HG03571 (cell line): ENCODE results near the gene CEP95.
"Not testable (repeated sequence)": the region's sequence is repeated elsewhere in the genome, so short reads cannot be mapped to it uniquely, and the experiment has no call there.

Experiments used
- ATAC-seq: cut with Tn5 transposase; IDR thresholded peaks from one replicate; pipeline ENCODE4 v1.9.1; 2021; ENCODE audit not compliant: unreplicated experiment

The CEP95 gene

GRCh38 chr17:64565563-64565962, 58.8 kb downstream of the CEP95 start:
- ATAC-seq: no peak

GRCh38 chr17:64571746-64572145, 65.0 kb downstream of the CEP95 start:
- no peak for ATAC-seq

DNA sequence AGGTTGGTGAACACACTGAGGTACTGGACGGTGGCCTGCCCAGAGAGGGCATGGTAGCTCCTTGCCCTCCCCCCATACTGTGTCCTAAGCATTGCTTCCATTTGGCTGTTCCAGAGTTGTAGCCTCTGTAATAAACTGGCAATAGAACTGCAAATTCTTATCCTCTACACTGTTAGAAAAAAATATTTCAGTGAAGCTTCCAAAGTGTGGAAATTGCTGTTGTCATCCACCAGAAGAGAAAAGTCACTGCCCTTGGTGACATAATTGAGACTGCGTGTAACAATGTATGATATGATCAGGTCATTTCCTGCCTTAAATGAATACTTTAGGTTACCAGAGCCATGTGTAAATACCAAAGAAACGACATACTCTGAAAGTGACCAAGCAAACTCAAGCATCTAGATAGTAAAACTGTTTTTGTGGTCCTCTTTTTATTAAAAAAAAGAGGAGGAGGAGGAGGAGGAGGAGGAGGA, 65.9 kb downstream of the CEP95 start:
- ATAC-seq: no peak

DNA sequence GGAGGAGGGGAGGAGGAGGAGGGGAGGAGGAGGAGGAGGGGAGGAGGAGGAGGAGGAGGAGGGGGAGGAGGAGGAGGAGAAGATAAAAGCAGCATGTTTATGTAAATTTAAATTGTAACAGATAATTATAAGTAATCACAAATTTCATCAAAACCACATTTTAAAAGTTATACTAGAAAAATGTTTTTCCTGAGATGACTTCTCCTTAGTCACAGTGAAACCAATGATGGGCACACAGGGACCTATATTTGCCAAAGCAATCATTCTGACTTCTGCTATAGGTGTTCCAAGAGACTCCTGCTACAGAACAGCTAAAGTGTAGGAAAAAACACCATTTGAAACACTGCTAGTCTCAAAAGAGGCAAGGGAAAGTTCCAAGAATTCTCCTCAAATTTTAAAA, 66.4 kb downstream of the CEP95 start:
- no peak for ATAC-seq

GRCh38 chr17:64574646-64575045, 67.9 kb downstream of the CEP95 start:
- ATAC-seq: no peak

DNA sequence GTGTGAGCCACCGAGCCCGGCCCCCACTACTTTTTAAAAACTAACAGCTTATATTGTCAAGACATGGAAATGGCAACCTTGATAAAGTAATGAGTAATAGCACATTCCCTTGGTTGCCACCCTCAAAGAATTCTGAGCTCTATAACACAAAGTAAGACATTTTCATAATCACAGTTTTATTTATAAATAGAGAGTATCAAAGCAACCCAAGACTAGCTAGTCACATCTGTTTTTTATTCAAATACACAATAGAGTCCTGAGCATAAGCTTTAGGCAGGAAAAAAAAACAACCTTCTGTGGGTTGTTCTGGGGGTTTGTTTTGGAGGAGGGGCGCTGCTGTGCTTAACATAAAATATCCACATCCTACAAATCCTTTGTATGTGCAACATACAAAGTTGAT, 68.7 kb downstream of the CEP95 start:
- no peak for ATAC-seq

GRCh38 chr17:64577025-64577424, 70.2 kb downstream of the CEP95 start:
- ATAC-seq: not testable (repeated sequence)

- ATAC-seq: no peak
Observed at GRCh38 chr17:64579917-64580316, 73.1 kb downstream of the CEP95 start.

- ATAC-seq: no peak
Observed at GRCh38 chr17:64580384-64581315, 73.9 kb downstream of the CEP95 start.

- ATAC-seq: no peak
Observed at GRCh38 chr17:64583038-64583437, 76.3 kb downstream of the CEP95 start.

- ATAC-seq: no peak
Observed at GRCh38 chr17:64585146-64585545, 78.4 kb downstream of the CEP95 start.
